ENCODE measurements around the gene CKAP2.
"Not testable (repeated sequence)": the region's sequence is repeated elsewhere in the genome, so short reads cannot be mapped to it uniquely, and the experiment has no call there.

The CKAP2 gene, protein sequence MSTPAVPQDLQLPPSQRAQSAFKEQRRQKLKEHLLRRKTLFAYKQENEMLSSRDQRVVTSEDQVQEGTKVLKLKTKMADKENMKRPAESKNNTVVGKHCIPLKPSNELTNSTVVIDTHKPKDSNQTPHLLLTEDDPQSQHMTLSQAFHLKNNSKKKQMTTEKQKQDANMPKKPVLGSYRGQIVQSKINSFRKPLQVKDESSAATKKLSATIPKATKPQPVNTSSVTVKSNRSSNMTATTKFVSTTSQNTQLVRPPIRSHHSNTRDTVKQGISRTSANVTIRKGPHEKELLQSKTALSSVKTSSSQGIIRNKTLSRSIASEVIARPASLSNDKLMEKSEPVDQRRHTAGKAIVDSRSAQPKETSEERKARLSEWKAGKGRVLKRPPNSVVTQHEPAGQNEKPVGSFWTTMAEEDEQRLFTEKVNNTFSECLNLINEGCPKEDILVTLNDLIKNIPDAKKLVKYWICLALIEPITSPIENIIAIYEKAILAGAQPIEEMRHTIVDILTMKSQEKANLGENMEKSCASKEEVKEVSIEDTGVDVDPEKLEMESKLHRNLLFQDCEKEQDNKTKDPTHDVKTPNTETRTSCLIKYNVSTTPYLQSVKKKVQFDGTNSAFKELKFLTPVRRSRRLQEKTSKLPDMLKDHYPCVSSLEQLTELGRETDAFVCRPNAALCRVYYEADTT

DNA sequence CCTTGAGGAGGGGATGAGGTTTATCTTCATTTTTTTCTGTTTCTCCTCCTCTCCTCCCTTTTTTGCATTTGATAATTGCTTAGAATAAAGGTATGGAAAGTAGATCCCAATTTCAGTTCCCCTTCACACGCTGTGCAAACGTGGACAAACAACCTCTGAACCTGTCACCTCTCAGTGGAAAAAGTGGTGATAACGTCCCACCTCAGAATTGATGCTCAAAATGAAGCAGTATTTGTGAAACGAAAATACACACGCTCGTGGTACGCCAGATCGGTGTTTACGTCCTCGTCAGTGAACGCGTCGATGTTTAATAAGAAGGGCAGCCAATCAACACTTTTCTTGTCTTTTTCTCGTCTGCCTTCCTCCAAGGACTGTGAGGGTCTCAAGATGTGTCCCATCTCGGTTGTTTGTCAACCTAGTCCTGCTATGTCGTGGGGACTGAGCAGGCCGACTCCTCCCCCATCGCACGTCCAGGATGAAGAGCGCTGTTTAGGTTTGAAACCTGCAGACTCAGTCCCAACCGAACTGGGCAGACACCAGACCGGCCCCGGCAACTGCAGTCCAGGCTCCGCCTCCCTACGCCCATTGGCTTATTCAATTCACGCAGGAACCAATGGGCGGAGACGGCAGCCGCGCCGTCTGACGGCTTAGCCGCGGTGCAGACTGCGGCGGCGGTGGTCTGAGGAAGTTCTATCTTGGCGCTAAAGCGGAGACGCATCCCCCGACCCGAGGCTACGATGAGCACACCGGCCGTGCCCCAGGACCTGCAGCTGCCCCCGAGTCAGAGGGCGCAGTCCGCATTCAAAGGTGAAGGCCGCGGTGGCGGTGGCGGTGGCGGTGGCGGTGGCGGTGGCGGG is at the start of gene CKAP2:
CKAP2 (plus strand) TSS at position 659 of the 857 bp plus-strand sequence; CDS start at position 738, 79 bp downstream.
- peak; percentile 87 for DNase-seq (ENCODE audit: low read depth, low spot score)

GRCh38 chr13:52405767-52406494 is 49.3 kb upstream of the CKAP2 start, which contains the start of gene THSD1:
Gene THSD1, minus strand, starts transcription at chr13:52406172. Its CDS starts 3,572 bp downstream, at chr13:52402600.
- no peak for DNase-seq (ENCODE audit: low read depth, low spot score)

DNA sequence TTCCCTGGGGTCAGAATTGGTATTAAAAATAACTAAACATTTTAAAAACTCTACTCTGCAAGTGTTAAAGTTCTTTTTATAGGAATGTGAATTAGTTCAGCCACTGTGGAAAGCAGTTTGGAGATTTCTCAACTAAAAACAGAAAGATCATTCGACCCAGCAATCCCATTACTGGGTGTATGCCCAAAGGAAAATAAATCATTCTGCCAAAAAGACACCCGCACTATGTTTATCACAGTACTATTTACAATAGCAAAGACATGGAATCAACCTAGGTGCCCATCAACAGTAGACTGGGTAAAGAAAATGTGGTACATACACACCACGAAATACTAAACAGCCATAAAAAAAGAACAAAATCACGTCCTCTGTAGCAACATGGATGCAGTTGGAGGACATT is 48.6 kb upstream of the CKAP2 start:
- no peak for DNase-seq (ENCODE audit: low read depth, low spot score)

GRCh38 chr13:52407436-52407835 is 47.8 kb upstream of the CKAP2 start:
- not testable (repeated sequence) for DNase-seq (ENCODE audit: low read depth, low spot score)

- DNase-seq (ENCODE audit: low read depth, low spot score), result not testable (repeated sequence)
These were observed 47.1 kb upstream of the CKAP2 start for GRCh38 chr13:52408071-52408658.

DNA sequence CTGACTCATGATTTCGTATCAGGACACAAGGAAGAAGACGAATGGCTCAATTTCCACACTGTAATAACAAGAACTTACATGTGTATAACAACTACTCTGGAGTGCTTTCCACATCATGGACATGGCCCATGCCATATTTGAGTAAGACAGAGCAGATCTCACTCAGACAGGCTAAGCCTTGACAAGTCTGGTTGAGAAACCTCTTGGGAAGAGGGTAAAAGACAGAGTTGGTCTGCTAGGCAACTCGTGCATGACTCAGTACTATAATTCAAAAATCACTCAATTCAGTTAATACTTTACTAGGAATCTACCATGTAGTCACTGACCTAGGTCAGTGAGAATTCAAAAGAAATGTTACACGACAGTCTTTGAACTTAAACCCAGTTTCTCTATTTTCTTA is 43.6 kb upstream of the CKAP2 start:
- DNase-seq (ENCODE audit: low read depth, low spot score), result no peak

GRCh38 chr13:52412128-52412527 is 43.1 kb upstream of the CKAP2 start:
- DNase-seq (ENCODE audit: low read depth, low spot score), result no peak

DNA sequence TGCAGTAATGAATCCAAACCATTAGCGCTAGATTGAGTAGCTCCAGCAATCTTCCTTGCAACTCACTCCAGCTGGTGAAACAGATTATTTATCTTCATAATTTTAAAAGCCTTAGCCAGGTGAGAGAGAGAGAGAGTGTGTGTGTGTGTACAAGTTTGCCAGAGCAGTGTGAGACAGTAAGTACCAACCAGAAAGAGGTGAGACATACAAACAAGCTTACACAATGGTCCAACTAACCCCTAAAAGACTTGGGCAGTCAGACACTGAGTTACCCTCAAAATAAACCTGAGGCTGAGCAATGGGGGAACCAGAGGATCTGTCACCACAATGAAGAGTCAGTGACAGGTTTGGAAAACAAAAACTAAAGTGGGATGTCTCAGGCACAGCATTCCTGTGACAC is 41.2 kb upstream of the CKAP2 start:
- no peak for DNase-seq (ENCODE audit: low read depth, low spot score)

DNA sequence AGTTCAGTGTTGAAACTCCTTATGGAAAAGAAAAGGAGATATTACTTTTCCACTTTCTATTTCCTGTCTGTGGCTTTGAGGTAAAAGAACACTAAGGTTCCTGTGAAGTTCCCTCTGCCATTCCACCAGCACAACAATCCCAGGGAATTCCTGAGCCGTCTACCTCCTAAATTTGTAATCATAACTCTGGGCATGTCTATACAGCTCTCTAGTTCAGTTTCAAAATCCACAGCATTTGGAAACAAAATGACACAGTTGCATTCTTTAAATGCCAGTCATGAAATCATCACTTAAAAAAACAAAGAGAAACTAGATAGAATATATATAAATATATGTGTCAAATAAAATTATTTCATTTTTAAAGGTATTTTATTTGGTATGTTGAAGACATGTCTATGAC is 40.3 kb upstream of the CKAP2 start:
- no peak for DNase-seq (ENCODE audit: low read depth, low spot score)

GRCh38 chr13:52419080-52419479 is 36.2 kb upstream of the CKAP2 start:
- DNase-seq (ENCODE audit: low read depth, low spot score), result no peak

DNA sequence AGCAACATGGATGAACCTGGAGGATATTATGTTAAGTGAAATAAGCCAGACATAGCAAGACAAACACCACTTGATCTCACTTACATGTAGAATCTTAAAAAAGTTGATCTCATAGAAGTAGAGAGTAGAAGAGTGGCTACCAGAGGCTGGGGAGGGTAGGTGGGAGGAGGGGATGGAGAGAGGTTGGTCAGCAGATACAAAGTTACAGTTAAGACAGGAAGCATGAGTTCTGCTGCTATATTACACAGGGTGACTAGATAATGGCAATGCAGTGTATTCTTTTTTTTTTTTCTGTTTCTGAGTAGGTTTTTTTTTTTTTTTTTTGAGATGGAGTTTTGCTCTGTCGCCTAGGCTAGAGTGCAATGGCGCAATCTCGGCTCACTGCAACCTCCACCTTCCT is 34.1 kb upstream of the CKAP2 start:
- DNase-seq (ENCODE audit: low read depth, low spot score), result no peak

DNA sequence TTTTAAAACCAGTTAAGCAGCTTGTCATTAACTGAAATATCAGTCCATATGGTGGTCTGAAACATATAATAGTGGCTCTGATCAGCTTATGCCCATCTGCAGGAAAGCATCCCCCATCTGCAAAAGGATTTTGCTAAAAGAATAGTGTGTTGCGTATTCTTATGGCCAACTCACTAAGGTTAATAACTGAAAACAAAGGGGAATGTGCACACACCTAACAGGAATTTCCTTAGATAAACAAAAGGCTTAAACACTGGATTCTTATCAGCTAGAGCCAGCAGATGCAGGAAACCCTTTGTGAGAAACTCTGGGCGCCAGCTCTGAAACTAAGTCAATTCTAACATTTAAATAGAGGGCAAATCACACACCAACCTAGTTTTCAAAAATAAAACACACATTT is 27.0 kb upstream of the CKAP2 start:
- no peak for DNase-seq (ENCODE audit: low read depth, low spot score)

GRCh38 chr13:52432456-52432855 is 22.8 kb upstream of the CKAP2 start:
- DNase-seq (ENCODE audit: low read depth, low spot score), result no peak

DNA sequence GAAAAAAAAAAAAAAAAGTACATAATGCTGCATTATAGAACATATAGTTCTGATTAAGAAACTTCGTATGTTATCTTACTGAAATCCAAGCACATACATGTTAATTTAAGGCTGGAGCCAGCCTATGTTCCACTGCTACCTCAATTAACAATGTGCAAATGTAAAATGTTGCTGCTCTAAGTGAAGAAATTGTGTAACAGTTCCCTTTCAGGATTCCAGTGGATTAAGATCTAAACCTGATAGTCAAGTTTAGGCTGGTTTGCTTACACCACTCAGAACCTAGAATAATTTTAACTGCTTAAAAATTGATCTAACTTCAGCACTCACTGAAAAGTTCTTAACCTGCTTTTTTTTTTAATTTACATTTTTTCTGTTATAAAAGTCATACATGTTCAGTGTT is 9.0 kb upstream of the CKAP2 start:
- no peak for DNase-seq (ENCODE audit: low read depth, low spot score)

GRCh38 chr13:52447354-52447753 is 7.9 kb upstream of the CKAP2 start:
- no peak for DNase-seq (ENCODE audit: low read depth, low spot score)

DNA sequence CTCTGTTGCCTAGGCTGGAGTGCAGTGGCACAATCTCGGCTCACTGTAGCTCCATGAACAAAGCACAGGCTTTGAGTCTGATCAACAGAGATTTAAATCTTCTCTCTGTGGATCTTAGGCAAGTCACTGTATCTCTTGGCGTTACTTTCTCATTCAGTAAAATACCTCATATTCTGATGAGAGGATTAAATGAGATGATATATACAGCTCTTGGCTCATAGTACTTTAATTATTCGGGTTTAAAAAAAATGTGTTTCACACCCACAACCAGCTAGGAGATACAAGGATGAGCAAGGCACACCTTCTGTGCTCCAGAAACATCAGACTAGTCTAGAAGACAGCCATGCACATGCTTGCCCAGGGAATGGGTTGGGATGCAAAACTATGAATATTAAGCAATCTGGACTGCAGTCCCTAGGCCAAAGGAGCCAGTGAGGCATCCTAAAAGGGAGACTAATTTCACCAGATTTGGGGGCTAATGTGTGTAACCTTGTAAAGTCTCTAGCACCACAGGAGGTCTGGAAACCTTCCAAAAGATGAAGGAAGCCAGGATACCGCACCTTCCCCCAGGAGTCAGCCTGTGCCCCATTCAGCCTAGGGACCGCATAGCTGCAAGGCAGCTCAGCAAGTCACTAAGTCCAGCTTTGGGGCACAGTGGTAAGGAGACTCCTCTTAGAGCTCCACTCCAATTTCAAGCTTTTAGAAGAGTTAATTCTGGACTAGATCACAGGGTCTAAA is 7.3 kb upstream of the CKAP2 start:
- DNase-seq (ENCODE audit: low read depth, low spot score), result no peak

GRCh38 chr13:52449331-52450011 is 5.8 kb upstream of the CKAP2 start:
- no peak for DNase-seq (ENCODE audit: low read depth, low spot score)

DNA sequence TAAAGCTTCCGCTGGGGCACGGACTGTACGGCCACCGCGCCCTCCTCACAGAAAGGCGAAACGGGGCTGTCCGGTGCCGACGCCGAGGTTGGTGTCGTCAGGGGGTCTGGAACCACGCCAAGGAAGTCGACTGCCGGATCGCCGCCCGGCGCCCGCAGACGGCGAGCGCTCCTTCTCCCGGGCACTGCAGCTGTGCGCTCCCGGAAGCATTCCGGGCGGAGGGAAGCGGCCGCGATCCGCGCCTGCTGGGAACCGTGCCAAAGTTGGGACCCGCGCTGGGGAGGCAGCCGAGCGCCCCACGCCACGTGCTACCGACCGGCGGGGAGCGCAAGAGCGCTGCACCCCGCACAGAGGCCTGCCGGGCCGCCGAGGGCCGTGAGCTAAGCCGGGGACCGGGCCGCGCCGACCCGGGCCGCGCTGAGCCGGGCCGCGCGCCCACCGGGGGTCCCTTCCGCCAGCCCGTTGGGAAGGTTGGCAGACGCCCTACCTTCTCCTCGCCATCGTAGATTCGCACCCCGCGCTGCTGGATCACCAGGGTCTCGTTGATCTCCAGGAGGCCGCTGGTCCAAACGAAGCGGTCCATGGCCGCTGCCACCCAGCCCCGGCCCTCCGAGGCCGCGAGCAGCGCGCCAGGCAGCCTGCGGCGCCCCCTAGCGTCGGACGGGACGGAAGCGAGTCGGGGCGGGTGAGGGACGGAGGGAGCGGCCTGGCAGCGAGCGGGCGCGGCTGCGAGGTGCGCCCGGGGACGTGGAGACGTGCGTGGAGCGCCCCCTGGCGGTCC is 5.1 kb upstream of the CKAP2 start, which contains the start of gene VPS36:
VPS36 (minus strand) TSS at position 623 of the 781 bp plus-strand sequence; CDS start at position 583, 40 bp downstream.
- DNase-seq (ENCODE audit: low read depth, low spot score), result peak; percentile 92

- no peak for DNase-seq (ENCODE audit: low read depth, low spot score)
These were observed 4.5 kb upstream of the CKAP2 start for GRCh38 chr13:52450793-52451116.

Measured in activated CD4-positive, CD25-positive, alpha-beta regulatory T cell treated with anti-CD3 and anti-CD28 coated beads, Interleukin-2, amount 50 U/mL, for 16 hours (primary cell).